PC-3 (cell line): ENCODE measurements around the gene TK2. TPM values are rescaled to one million over a fixed set of nuclear protein-coding genes. Genes with fewer than 3 reads are reported as not detected.

ENCODE experiments used
- ATAC-seq: fragments of 200-7000 bp; cut with Tn5 transposase; 2 replicates; pipeline ENCODE4 v1.9.1; 2020; ENCODE audit warnings: mild to moderate bottlenecking, moderate library complexity
- BruUV-seq: library from RNA; stranded (reverse); fragments of 400-500 nt; replicated peaks from 2 replicates; lab custom pipeline; 2021; lab: Mats Ljungman, UMichigan
- CTCF ChIA-PET: fragments of 300-600 bp; sonication (Branson Sonifier 250); formaldehyde crosslinking; loops from one replicate; lab custom pipeline; 2022; ENCODE audit warnings: antibody characterized with exemption; lab: Charles Lee
- POLR2A ChIA-PET: fragments of 300-600 bp; sonication (Branson Sonifier 250); formaldehyde crosslinking; loops from one replicate; lab custom pipeline; 2022; ENCODE audit warnings: antibody characterized with exemption; ENCODE audit not compliant: unreplicated experiment; lab: Charles Lee
- DNase-seq: peaks from one replicate; pipeline ENCODE4 v3.0.0-alpha.2; 2015
- H2AFZ ChIP-seq: fragments of 300-600 bp; sonication (generic); 2 replicates; pipeline ENCODE4 v1.6.0; 2016; ENCODE audit warnings: antibody characterized with exemption, low read length
- H3F3A ChIP-seq: fragments of 300-600 bp; sonication (generic); one replicate; pipeline ENCODE4 v1.6.0; 2017; ENCODE audit warnings: antibody characterized with exemption, low read length, control low read depth, mild to moderate bottlenecking; ENCODE audit not compliant: unreplicated experiment
- H3K27ac ChIP-seq: fragments of 300-600 bp; sonication (generic); 2 replicates; pipeline ENCODE4 v1.5.1; 2016; ENCODE audit warnings: mild to moderate bottlenecking, low read length
- H3K27me3 ChIP-seq: fragments of 300-600 bp; sonication (generic); 2 replicates; pipeline ENCODE4 v1.6.1; 2016; ENCODE audit warnings: low read length, mixed read lengths
- H3K36me3 ChIP-seq: fragments of 300-600 bp; sonication (generic); 2 replicates; pipeline ENCODE4 v1.6.1; 2016; ENCODE audit warnings: low read depth, mixed run types, low read length, mixed read lengths
- H3K4me1 ChIP-seq: fragments of 300-600 bp; sonication (generic); 2 replicates; pipeline ENCODE4 v1.5.1; 2016; ENCODE audit warnings: low read length; ENCODE audit not compliant: insufficient read depth
- H3K4me2 ChIP-seq: fragments of 300-600 bp; sonication (generic); 2 replicates; pipeline ENCODE4 v1.6.0; 2016; ENCODE audit warnings: low read length
- H3K4me3 ChIP-seq: fragments of 300-600 bp; sonication (generic); 2 replicates; pipeline ENCODE4 v1.5.1; 2016; ENCODE audit warnings: mild to moderate bottlenecking, low read length, mixed read lengths
- H3K79me2 ChIP-seq: fragments of 300-600 bp; sonication (generic); 2 replicates; pipeline ENCODE4 v1.6.1; 2017; ENCODE audit warnings: low read length, mixed read lengths
- H3K9ac ChIP-seq: fragments of 300-600 bp; sonication (generic); 2 replicates; pipeline ENCODE4 v1.6.0; 2016; ENCODE audit warnings: mild to moderate bottlenecking, low read length
- H3K9me2 ChIP-seq: fragments of 300-600 bp; sonication (generic); replicated peaks from 2 replicates; pipeline ENCODE4 v1.6.1; 2016; ENCODE audit warnings: mixed run types, low read length, mixed read lengths
- H3K9me3 ChIP-seq: fragments of 300-600 bp; sonication (generic); 2 replicates; pipeline ENCODE4 v1.6.1; 2016; ENCODE audit warnings: low read length, mixed read lengths
- H4K20me1 ChIP-seq: fragments of 300-600 bp; sonication (generic); 2 replicates; pipeline ENCODE4 v1.6.1; 2016; ENCODE audit warnings: low read length, mixed read lengths
- EZH2 ChIP-seq: fragments of 300-600 bp; sonication (generic); IDR thresholded peaks from one replicate; pipeline ENCODE4 v1.6.1; 2017; ENCODE audit warnings: antibody characterized with exemption, mild to moderate bottlenecking, low read length; ENCODE audit not compliant: unreplicated experiment
- EZH2phosphoT487 ChIP-seq: fragments of 300-600 bp; sonication (generic); IDR thresholded peaks from 2 replicates; pipeline ENCODE4 v1.6.1; 2018; ENCODE audit warnings: mild to moderate bottlenecking, antibody characterized with exemption, low read length, borderline replicate concordance
- intact Hi-C: fragments of 100-400 bp; cut with micrococcal nuclease; formaldehyde crosslinking; loops from 2 replicates; pipeline ENCODE4 v1.9.0; 2023
- total RNA-seq: library from RNA; depleted of rRNA; stranded (reverse); fragments of >200 nt; gene quantifications from 2 replicates; pipeline ENCODE4 v1.2.3, GENCODE V29; 2014
- TF ChIP-seq, protein P1 (sequence below): fragments of 300-600 bp; sonication (generic); conservative IDR thresholded peaks from 2 replicates; pipeline ENCODE4 v1.5.1; 2017; ENCODE audit warnings: antibody characterized with exemption, low read depth, mild to moderate bottlenecking, low read length

TK2 gene
- total RNA-seq, 1 experiment from 2014 or later: 8.3 TPM

- ATAC-seq (peak; percentile 74), DNase-seq (peak; percentile 95)
- peak overlapping the region; percentile 77 for H3K27ac ChIP-seq
- H3K4me1 ChIP-seq: peaks cover 47% of the 10 kb centered on the region
- no peaks in the 10 kb centered on the region for H3K79me2 ChIP-seq
- no peaks in the 10 kb centered on the region for H3K9me2 ChIP-seq
- POLR2A ChIA-PET: interaction anchor here (0.6 kb wide), 1 partner anchor 97 kb away, joined by 3 read pairs; no protein-coding TSS in a partner anchor
- no peaks in the 10 kb centered on the region for H3K9me3 ChIP-seq
- CTCF ChIA-PET: no interaction called here
- 0 out of 2 replicates have a peak, but pooled peaks have one; percentile 38 for TF ChIP-seq EZH2phosphoT487
- TF ChIP-seq, protein P1, sequence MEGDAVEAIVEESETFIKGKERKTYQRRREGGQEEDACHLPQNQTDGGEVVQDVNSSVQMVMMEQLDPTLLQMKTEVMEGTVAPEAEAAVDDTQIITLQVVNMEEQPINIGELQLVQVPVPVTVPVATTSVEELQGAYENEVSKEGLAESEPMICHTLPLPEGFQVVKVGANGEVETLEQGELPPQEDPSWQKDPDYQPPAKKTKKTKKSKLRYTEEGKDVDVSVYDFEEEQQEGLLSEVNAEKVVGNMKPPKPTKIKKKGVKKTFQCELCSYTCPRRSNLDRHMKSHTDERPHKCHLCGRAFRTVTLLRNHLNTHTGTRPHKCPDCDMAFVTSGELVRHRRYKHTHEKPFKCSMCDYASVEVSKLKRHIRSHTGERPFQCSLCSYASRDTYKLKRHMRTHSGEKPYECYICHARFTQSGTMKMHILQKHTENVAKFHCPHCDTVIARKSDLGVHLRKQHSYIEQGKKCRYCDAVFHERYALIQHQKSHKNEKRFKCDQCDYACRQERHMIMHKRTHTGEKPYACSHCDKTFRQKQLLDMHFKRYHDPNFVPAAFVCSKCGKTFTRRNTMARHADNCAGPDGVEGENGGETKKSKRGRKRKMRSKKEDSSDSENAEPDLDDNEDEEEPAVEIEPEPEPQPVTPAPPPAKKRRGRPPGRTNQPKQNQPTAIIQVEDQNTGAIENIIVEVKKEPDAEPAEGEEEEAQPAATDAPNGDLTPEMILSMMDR: no peak
- TF ChIP-seq EZH2: no peak
- no peaks in the 10 kb centered on the region for H4K20me1 ChIP-seq
- no peaks in the 10 kb centered on the region for H3K36me3 ChIP-seq
- intact Hi-C loops: loop anchor here (1.0 to 2.0 kb wide), 2 partner anchors 9 to 108 kb away; no protein-coding TSS in a partner anchor
- 0 out of 2 replicates have a peak overlapping the region, but pooled peaks have one; percentile 6 for H3K4me3 ChIP-seq
- H2AFZ ChIP-seq: no peak overlapping the region
- H3K4me2 ChIP-seq: peak overlapping the region; percentile 66
- peaks cover 4% of the 10 kb centered on the region for H3F3A ChIP-seq
- TSS peak; percentile 96 for BruUV-seq
- H3K9ac ChIP-seq: peak overlapping the region; percentile 47
- H3K27me3 ChIP-seq: no peaks in the 10 kb centered on the region
Measured at GRCh38 chr16:66516808-66517585, 32.9 kb downstream of the TK2 start.

DNA sequence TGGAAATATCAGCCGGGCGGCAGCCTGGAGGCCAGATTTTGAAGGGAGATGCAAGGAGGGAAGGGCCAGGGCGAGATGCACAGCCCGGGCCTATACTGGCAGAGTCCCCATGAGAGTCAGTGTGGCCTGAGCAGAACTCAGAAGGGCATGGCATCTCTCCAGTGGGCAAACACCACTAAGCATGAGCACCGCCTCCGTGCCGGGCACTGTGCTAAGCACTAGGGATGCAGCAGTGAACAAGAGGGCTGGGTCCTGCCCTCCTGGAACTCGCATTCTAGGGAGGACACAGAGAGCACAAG is 33.5 kb downstream of the TK2 start:
- H3F3A ChIP-seq: peaks cover 6% of the 10 kb centered on the region
- H3K4me1 ChIP-seq: peaks cover 46% of the 10 kb centered on the region
- H3K36me3 ChIP-seq: no peaks in the 10 kb centered on the region
- H3K4me2 ChIP-seq: peak overlapping the region; percentile 58
- no peak overlapping the region for H2AFZ ChIP-seq
- no peak for TF ChIP-seq EZH2
- TF ChIP-seq, protein P1: no peak
- no peak for TF ChIP-seq EZH2phosphoT487
- ATAC-seq: peak; percentile 16
- ChIA-PET POLR2A (no interaction called here), CTCF (no interaction called here)
- H3K79me2 ChIP-seq: no peaks in the 10 kb centered on the region
- no peaks in the 10 kb centered on the region for H3K27me3 ChIP-seq
- no TSS peak for BruUV-seq
- H3K4me3 ChIP-seq: no peak overlapping the region
- intact Hi-C loops: loop anchor here (1.0 to 2.0 kb wide), 2 partner anchors 8 to 108 kb away; no protein-coding TSS in a partner anchor
- DNase-seq: no peak
- H3K9me3 ChIP-seq: no peaks in the 10 kb centered on the region
- no peaks in the 10 kb centered on the region for H4K20me1 ChIP-seq
- peak overlapping the region; percentile 59 for H3K27ac ChIP-seq
- H3K9ac ChIP-seq: no peak overlapping the region; the same call in 1 of the 2 replicates
- no peaks in the 10 kb centered on the region for H3K9me2 ChIP-seq
